Effector CD4-positive, alpha-beta T cell (primary cell): ENCODE data around the gene GFRA4. TPM values are rescaled to one million over a fixed set of nuclear protein-coding genes. Genes with fewer than 3 reads are reported as not detected.

Source experiments
- DNase-seq: peaks from one replicate; pipeline ENCODE4 v3.0.0-alpha.2; 2020
- total RNA-seq: gene quantifications from one replicate; lab custom pipeline; 2026; lab: John Stamatoyannopoulos, UW

GFRA4 gene
- not detected for total RNA-seq

GRCh38 chr20:3663031-3663701, at the start of gene GFRA4:
Gene GFRA4 (minus strand): TSS chr20:3663399. CDS start chr20:3663399, 0 bp downstream.
- no peak for DNase-seq

- no peak for DNase-seq
Measured at GRCh38 chr20:3712279-3712873, 49.2 kb upstream of the GFRA4 start, which contains the start of gene SIGLEC1. Gene SIGLEC1 (minus strand): TSS chr20:3712600. CDS start chr20:3707128, 5,472 bp downstream.

GRCh38 chr20:3711484-3711941, 48.3 kb upstream of the GFRA4 start:
- DNase-seq: no peak

- peak; percentile 70 for DNase-seq
Measured at GRCh38 chr20:3710703-3711483, 47.7 kb upstream of the GFRA4 start.

GRCh38 chr20:3710011-3710466, 46.8 kb upstream of the GFRA4 start:
- DNase-seq: no peak

GRCh38 chr20:3707508-3707899, 44.3 kb upstream of the GFRA4 start:
- no peak for DNase-seq

GRCh38 chr20:3706774-3707507, 43.7 kb upstream of the GFRA4 start:
- no peak for DNase-seq

- DNase-seq: no peak
Measured at GRCh38 chr20:3705970-3706739, 43.0 kb upstream of the GFRA4 start.

- no peak for DNase-seq
Measured at GRCh38 chr20:3705491-3705969, 42.3 kb upstream of the GFRA4 start.

- DNase-seq: no peak
Measured at GRCh38 chr20:3704087-3704486, 40.9 kb upstream of the GFRA4 start.

GRCh38 chr20:3702611-3703391, 39.6 kb upstream of the GFRA4 start:
- DNase-seq: no peak

GRCh38 chr20:3701061-3701998, 38.1 kb upstream of the GFRA4 start:
- no peak for DNase-seq

- DNase-seq: no peak
Measured at GRCh38 chr20:3699037-3699436, 35.8 kb upstream of the GFRA4 start.

- no peak for DNase-seq
Measured at GRCh38 chr20:3698591-3699001, 35.4 kb upstream of the GFRA4 start.

- no peak for DNase-seq
Measured at GRCh38 chr20:3697588-3698305, 34.5 kb upstream of the GFRA4 start.

GRCh38 chr20:3696745-3697587, 33.8 kb upstream of the GFRA4 start:
- DNase-seq: no peak

- no peak for DNase-seq
Measured at GRCh38 chr20:3696200-3696599, 33.0 kb upstream of the GFRA4 start.

- DNase-seq: no peak
Measured at GRCh38 chr20:3694864-3695263, 31.7 kb upstream of the GFRA4 start.
